BE2C (cell line): ENCODE measurements around the gene P2RY14.

Experiments
- DNase-seq: peaks from one replicate; pipeline ENCODE4 v3.0.0-alpha.2; 2020
- H3K27me3 ChIP-seq: fragments of 250-450 bp; sonication (Bioruptor Pico); 2 replicates; pipeline ENCODE4 v1.5.1; 2020; ENCODE audit warnings: mild to moderate bottlenecking
- H3K36me3 ChIP-seq: fragments of 250-450 bp; sonication (Bioruptor Pico); 2 replicates; pipeline ENCODE4 v1.5.1; 2020; ENCODE audit warnings: mild to moderate bottlenecking
- H3K4me1 ChIP-seq: fragments of 250-450 bp; sonication (Bioruptor Pico); 2 replicates; pipeline ENCODE4 v1.5.1; 2020
- H3K4me3 ChIP-seq: 2 replicates; pipeline ENCODE4 v1.5.1; 2011; ENCODE audit warnings: low read depth, low read length
- H3K9me3 ChIP-seq: fragments of 250-450 bp; sonication (Bioruptor Pico); 2 replicates; pipeline ENCODE4 v1.5.1; 2020
- CTCF ChIP-seq: IDR thresholded peaks from 2 replicates; pipeline ENCODE4 v1.5.1; 2012; ENCODE audit warnings: mild to moderate bottlenecking, low read depth, low read length

The P2RY14 gene

GRCh38 chr3:151276038-151276686, 2.2 kb downstream of the P2RY14 start:
- no peak for DNase-seq
- Histone ChIP-seq H3K27me3 (no peaks in the 10 kb centered on the region), H3K4me3 (no peak overlapping the region), H3K9me3 (no peaks in the 10 kb centered on the region), H3K4me1 (no peaks in the 10 kb centered on the region; the same call in 1 of the 2 replicates), H3K36me3 (no peaks in the 10 kb centered on the region)
- no peak for TF ChIP-seq CTCF

GRCh38 chr3:151275091-151275490, 3.3 kb downstream of the P2RY14 start:
- no peaks in the 10 kb centered on the region for H3K9me3 ChIP-seq
- no peak for DNase-seq
- no peaks in the 10 kb centered on the region; the same call in 1 of the 2 replicates for H3K4me1 ChIP-seq
- no peak overlapping the region for H3K4me3 ChIP-seq
- no peak for TF ChIP-seq CTCF
- no peaks in the 10 kb centered on the region for H3K27me3 ChIP-seq
- H3K36me3 ChIP-seq, result no peaks in the 10 kb centered on the region

DNA sequence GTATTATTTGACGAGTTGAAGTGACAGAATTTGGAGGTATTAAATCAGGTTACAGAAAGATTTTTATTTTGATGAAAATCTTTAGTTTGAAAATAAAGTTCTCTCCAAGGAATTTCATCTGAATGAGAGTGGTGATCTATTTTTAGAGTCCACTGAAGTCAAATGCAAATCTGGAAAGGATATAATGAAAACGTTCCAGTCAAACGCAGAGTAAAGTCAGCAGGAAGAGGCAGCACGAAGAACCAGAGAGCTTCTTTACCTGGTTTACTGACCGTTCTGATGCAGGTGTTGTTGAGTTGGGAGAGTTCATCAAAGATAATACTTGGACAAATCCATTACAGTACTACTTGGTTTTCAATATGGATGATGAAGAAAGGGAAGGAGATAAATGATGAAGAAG, 8.7 kb downstream of the P2RY14 start:
- H3K9me3 ChIP-seq, result no peaks in the 10 kb centered on the region
- no peak overlapping the region for H3K4me3 ChIP-seq
- H3K27me3 ChIP-seq, result no peaks in the 10 kb centered on the region
- no peak for TF ChIP-seq CTCF
- no peaks in the 10 kb centered on the region for H3K4me1 ChIP-seq
- no peak for DNase-seq
- H3K36me3 ChIP-seq, result no peaks in the 10 kb centered on the region

DNA sequence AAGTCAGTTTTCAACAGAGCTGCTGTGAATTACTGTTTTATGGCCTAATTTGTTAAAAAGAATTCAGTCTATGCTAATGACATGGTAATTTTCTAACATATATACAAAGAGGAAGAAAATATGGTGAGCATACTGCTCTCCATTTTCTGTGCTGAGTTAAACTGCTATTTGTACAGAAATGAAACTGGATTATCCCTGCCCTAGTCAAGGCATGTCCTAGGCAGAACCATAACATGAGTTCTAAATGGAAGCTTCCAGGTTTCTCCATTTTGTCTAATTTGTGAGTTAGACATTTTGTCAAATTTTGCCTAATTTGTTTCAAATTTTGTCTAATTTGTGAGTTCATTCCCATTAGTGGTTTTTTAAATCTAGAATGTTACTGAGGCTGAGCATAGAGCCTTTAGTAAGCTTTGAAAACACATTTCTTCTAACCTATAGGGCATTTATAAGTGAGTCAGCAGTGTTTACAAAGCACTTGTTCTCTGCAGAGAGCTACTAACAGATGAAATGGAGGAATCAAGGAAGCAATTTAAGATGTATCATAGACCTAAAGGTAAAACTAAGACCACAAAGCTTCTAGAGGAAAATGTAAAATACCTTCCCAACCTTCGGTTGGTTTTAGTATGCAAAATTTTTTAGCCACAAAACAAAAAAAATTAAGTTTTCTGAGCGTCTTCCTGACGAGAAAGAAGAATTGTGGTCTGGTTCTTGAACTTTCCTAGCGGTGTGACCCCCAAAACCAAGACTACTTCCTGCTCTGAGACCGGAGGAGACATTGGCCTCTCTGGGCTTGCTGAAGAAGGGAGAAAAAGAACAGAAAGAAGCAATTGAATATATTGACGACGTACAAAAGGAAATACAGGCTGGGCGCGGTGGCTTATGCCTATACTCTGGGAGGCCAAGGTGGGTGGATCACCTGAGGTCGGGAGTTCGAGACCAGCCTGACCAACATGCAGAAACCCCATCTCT, 9.8 kb downstream of the P2RY14 start:
- Histone ChIP-seq H3K36me3 (no peaks in the 10 kb centered on the region), H3K9me3 (no peaks in the 10 kb centered on the region), H3K27me3 (no peaks in the 10 kb centered on the region), H3K4me3 (no peak overlapping the region), H3K4me1 (no peaks in the 10 kb centered on the region)
- no peak for DNase-seq
- TF ChIP-seq CTCF, result no peak

GRCh38 chr3:151267066-151267465, 11.3 kb downstream of the P2RY14 start:
- no peak for DNase-seq
- Histone ChIP-seq H3K4me1 (no peaks in the 10 kb centered on the region), H3K9me3 (no peaks in the 10 kb centered on the region), H3K27me3 (no peaks in the 10 kb centered on the region), H3K36me3 (no peaks in the 10 kb centered on the region), H3K4me3 (no peak overlapping the region)
- TF ChIP-seq CTCF, result no peak

DNA sequence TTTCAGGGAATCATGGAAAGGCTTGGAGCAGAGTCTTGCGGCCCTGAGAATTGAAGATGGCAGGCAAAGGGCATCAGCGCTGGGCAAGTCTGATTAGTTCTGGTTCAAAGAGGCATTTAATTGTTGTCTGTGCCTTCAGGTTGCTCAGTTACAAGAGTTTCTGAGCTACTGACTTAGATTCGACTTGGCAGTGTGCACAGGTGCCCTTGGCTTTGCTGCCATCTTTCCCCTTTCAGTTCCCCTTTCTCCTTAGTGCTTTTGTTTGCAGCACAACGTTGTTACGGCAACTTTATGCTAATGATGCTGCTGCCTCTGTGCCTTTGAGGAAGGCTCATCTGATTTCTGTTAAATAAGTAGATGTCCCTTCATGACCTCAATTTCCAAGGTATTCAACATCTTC, 12.5 kb downstream of the P2RY14 start:
- no peaks in the 10 kb centered on the region for H3K9me3 ChIP-seq
- no peaks in the 10 kb centered on the region for H3K4me1 ChIP-seq
- TF ChIP-seq CTCF, result no peak
- H3K36me3 ChIP-seq, result no peaks in the 10 kb centered on the region
- no peak overlapping the region for H3K4me3 ChIP-seq
- DNase-seq, result no peak
- H3K27me3 ChIP-seq, result no peaks in the 10 kb centered on the region
